ENCODE results near the gene HIPK4. TPM values are rescaled to one million over a fixed set of nuclear protein-coding genes. Genes with fewer than 3 reads are reported as not detected.

The HIPK4 gene
- total and polyA plus RNA-seq, 9 of the 15 experiments (the other 6 are each of a cell fraction or from before 2014, with no cell fraction given): 0.06 to 0.09 TPM; not detected in 7

DNA sequence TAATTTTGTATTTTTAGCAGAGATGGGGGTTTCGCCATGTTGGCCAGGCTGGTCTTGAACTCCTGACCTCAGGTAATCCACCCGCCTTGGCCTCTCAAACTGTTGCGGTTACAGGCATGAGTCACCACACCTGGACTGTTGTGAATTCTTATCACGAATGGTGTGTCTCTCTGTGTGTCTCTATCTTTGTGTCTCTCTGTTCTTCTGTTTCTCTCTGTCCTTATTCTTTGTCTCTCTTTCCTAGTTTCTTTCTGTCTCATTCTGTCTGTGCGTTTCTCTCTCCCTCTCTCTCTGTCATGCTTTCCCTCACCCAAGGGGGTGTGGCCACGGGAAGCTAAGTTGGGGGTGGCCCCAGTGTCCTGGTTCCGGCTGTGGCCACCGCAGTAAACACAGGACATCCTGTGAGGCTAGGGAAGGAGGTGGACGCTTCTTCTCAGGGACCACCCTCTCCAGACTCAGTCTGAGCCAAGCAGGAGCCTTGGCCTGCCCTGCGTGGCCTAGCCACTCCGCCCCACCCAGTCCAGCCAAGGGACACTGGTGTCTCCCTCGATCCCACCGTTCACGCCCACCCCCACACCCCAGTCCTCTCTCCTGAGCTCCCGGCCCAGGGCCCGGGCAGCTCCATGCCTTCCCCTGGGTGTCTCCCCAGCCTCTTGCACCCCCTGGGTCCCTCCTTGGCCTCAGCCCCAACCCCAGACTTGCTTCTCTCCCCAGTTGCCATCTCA lies 27.1 kb upstream of the HIPK4 start (continued):
- no peak for TF ChIP-seq PRMT5 (CRISPR knock-in tag; IDR thresholded peaks at IDR 0.05)
- TF ChIP-seq, protein P1, sequence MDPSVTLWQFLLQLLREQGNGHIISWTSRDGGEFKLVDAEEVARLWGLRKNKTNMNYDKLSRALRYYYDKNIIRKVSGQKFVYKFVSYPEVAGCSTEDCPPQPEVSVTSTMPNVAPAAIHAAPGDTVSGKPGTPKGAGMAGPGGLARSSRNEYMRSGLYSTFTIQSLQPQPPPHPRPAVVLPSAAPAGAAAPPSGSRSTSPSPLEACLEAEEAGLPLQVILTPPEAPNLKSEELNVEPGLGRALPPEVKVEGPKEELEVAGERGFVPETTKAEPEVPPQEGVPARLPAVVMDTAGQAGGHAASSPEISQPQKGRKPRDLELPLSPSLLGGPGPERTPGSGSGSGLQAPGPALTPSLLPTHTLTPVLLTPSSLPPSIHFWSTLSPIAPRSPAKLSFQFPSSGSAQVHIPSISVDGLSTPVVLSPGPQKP (CRISPR knock-in tag; IDR thresholded peaks at IDR 0.05): no peak
- no peak for TF ChIP-seq ATF1 (CRISPR knock-in tag; IDR thresholded peaks at IDR 0.05)
- peak; percentile 44; the same call in 1 of the 2 replicates for TF ChIP-seq ATF1 (tag; IDR thresholded peaks at IDR 0.05)
- TF ChIP-seq ASH1L (IDR thresholded peaks at IDR 0.05; ENCODE audit: borderline replicate concordance, low read depth, partially characterized antibody): no peak
- TF ChIP-seq MAFK (IDR thresholded peaks at IDR 0.05; ENCODE audit: low read length): no peak
- TF ChIP-seq SRSF1 (IDR thresholded peaks at IDR 0.05; ENCODE audit: low read depth, low read length): no peak
- TF ChIP-seq TARDBP (IDR thresholded peaks at IDR 0.05): no peak
- TF ChIP-seq ZSCAN32 (CRISPR knock-in tag; IDR thresholded peaks at IDR 0.05): no peak
- TF ChIP-seq, protein P2, sequence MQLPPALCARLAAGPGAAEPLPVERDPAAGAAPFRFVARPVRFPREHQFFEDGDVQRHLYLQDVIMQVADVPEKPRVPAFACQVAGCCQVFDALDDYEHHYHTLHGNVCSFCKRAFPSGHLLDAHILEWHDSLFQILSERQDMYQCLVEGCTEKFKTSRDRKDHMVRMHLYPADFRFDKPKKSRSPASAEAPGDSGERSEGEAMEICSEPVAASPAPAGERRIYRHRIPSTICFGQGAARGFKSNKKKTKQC (CRISPR knock-in tag; IDR thresholded peaks at IDR 0.05): no peak
- TF ChIP-seq, protein P3, sequence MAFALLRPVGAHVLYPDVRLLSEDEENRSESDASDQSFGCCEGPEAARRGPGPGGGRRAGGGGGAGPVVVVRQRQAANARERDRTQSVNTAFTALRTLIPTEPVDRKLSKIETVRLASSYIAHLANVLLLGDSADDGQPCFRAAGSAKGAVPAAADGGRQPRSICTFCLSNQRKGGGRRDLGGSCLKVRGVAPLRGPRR (CRISPR knock-in tag; IDR thresholded peaks at IDR 0.05): no peak
- no peak for TF ChIP-seq SMC3 (conservative IDR thresholded peaks at IDR 0.05; ENCODE audit: insufficient read depth, low read depth, low read length)
- no peak for TF ChIP-seq SIX5 (IDR thresholded peaks at IDR 0.05; ENCODE audit: borderline replicate concordance in 1 of 2, insufficient read depth in 1 of 2, low read depth in 1 of 2, low read length in 2 of 2)
- peak; percentile 71; the same call in 1 of the 2 replicates for TF ChIP-seq ARID2 (IDR thresholded peaks at IDR 0.05)
- TF ChIP-seq TSC22D4 (tag; IDR thresholded peaks at IDR 0.05): no peak
- no peak for TF ChIP-seq ZNF324 (CRISPR knock-in tag; IDR thresholded peaks at IDR 0.05)
- TF ChIP-seq, protein P4, sequence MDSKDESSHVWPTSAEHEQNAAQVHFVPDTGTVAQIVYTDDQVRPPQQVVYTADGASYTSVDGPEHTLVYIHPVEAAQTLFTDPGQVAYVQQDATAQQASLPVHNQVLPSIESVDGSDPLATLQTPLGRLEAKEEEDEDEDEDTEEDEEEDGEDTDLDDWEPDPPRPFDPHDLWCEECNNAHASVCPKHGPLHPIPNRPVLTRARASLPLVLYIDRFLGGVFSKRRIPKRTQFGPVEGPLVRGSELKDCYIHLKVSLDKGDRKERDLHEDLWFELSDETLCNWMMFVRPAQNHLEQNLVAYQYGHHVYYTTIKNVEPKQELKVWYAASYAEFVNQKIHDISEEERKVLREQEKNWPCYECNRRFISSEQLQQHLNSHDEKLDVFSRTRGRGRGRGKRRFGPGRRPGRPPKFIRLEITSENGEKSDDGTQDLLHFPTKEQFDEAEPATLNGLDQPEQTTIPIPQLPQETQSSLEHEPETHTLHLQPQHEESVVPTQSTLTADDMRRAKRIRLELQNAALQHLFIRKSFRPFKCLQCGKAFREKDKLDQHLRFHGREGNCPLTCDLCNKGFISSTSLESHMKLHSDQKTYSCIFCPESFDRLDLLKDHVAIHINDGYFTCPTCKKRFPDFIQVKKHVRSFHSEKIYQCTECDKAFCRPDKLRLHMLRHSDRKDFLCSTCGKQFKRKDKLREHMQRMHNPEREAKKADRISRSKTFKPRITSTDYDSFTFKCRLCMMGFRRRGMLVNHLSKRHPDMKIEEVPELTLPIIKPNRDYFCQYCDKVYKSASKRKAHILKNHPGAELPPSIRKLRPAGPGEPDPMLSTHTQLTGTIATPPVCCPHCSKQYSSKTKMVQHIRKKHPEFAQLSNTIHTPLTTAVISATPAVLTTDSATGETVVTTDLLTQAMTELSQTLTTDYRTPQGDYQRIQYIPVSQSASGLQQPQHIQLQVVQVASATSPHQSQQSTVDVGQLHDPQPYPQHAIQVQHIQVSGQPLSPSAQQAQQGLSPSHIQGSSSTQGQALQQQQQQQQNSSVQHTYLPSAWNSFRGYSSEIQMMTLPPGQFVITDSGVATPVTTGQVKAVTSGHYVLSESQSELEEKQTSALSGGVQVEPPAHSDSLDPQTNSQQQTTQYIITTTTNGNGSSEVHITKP (IDR thresholded peaks at IDR 0.05; ENCODE audit: partially characterized antibody): peak; percentile 96
- TF ChIP-seq, protein P5, sequence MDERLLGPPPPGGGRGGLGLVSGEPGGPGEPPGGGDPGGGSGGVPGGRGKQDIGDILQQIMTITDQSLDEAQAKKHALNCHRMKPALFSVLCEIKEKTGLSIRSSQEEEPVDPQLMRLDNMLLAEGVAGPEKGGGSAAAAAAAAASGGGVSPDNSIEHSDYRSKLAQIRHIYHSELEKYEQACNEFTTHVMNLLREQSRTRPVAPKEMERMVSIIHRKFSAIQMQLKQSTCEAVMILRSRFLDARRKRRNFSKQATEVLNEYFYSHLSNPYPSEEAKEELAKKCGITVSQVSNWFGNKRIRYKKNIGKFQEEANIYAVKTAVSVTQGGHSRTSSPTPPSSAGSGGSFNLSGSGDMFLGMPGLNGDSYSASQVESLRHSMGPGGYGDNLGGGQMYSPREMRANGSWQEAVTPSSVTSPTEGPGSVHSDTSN (CRISPR knock-in tag; IDR thresholded peaks at IDR 0.05; ENCODE audit: low read depth): no peak
- TF ChIP-seq, protein P5 (tag; conservative IDR thresholded peaks at IDR 0.05; ENCODE audit: low read depth): no peak
- TF ChIP-seq BCL6 (CRISPR knock-in tag; IDR thresholded peaks at IDR 0.05): no peak
- TF ChIP-seq TCF7 (IDR thresholded peaks at IDR 0.05; ENCODE audit: borderline replicate concordance): no peak

Data from K562 (cell line).